HepG2 (cell line): ENCODE results near the gene IL21R. TPM values are rescaled to one million over a fixed set of nuclear protein-coding genes. Genes with fewer than 3 reads are reported as not detected.

ENCODE experiments used
- ATAC-seq: fragments of 200-7000 bp; cut with Tn5 transposase; 3 replicates; pipeline ENCODE4 v1.9.1; 2020; ENCODE audit warnings: mild to moderate bottlenecking, moderate library complexity
- BruUV-seq: library from RNA; stranded (reverse); fragments of 400-500 nt; replicated peaks from 2 replicates; lab custom pipeline; 2021; lab: Mats Ljungman, UMichigan
- CTCF ChIA-PET: fragments of 300-600 bp; formaldehyde crosslinking; extraction: SDS; loops from one replicate; lab custom pipeline; 2021; ENCODE audit warnings: low total read pairs, inconsistent platforms, low intra/inter-chr PET ratio; lab: Yijun Ruan, JAX
- POLR2A ChIA-PET: fragments of 350-600 bp; sonication (Branson Sonifier 250); formaldehyde crosslinking; loops from one replicate; lab custom pipeline; 2020; ENCODE audit warnings: antibody characterized with exemption, inconsistent platforms; lab: Yijun Ruan, JAX
- DNase-seq: peaks from one replicate; pipeline ENCODE4 v3.0.0-alpha.2; 2015; ENCODE audit warnings: low spot score
- FAIRE-seq: peaks from 3 replicates; lab custom pipeline; 2011; peaks lifted over from hg19 to GRCh38; lab: Jason Lieb, UNC
- H2AFZ ChIP-seq: one replicate; pipeline ENCODE4 v1.6.1; 2011; ENCODE audit warnings: low read length, inconsistent platforms
- H3K27ac ChIP-seq: fragments of 300-600 bp; 3 replicates; pipeline ENCODE4 v1.8.0; 2011; ENCODE audit warnings: mixed run types, mild to moderate bottlenecking, mixed read lengths, low read length, inconsistent platforms; ENCODE audit not compliant: insufficient read depth; ENCODE audit errors: extremely low read length
- H3K27me3 ChIP-seq, 2 experiments: fragments of 200-600 bp in 1 of 2; 2 replicates in 1 of 2; 3 replicates in 1 of 2; pipeline versions ENCODE4 v1.6.0 to v1.8.0; 2011; ENCODE audit warnings: low read length in 2 of 2, mild to moderate bottlenecking in 2 of 2, moderate library complexity in 2 of 2, inconsistent platforms in 1 of 2; ENCODE audit not compliant: insufficient read depth in 2 of 2, control insufficient read depth in 1 of 2
- H3K36me3 ChIP-seq, 2 experiments: fragments of 200-600 bp in 1 of 2; replicated peaks in 1 of 2; 2 replicates in 1 of 2; 3 replicates in 1 of 2; pipeline versions ENCODE4 v1.5.1 to v1.8.0; 2011; ENCODE audit warnings: low read length in 2 of 2, inconsistent platforms in 1 of 2; ENCODE audit not compliant: insufficient read depth in 2 of 2, control insufficient read depth in 1 of 2
- H3K4me1 ChIP-seq: 2 replicates; pipeline ENCODE4 v1.5.1; 2012; ENCODE audit warnings: low read length, inconsistent platforms; ENCODE audit not compliant: insufficient read depth
- H3K4me2 ChIP-seq: 2 replicates; pipeline ENCODE4 v1.6.0; 2011; ENCODE audit warnings: low read depth, low read length, inconsistent platforms
- H3K4me3 ChIP-seq, 3 experiments: fragments of 200-600 bp in 1 of 3; sonication (generic), shearing (Covaris generic) in 1 of 3; replicated peaks in 1 of 3; 2 replicates each; pipeline ENCODE4 v1.5.1; 2011 to 2016; ENCODE audit warnings: low read length in 3 of 3, inconsistent platforms in 2 of 3, low read depth in 2 of 3, mild to moderate bottlenecking in 2 of 3, control low read depth in 1 of 3, mixed read lengths in 1 of 3; ENCODE audit not compliant: insufficient read depth in 1 of 3
- H3K79me2 ChIP-seq: one replicate; pipeline ENCODE4 v1.6.1; 2011; ENCODE audit warnings: low read length, inconsistent platforms; ENCODE audit not compliant: insufficient read depth
- H3K9ac ChIP-seq: 2 replicates; pipeline ENCODE4 v1.6.0; 2011; ENCODE audit warnings: mild to moderate bottlenecking, low read depth, low read length, inconsistent platforms; ENCODE audit not compliant: insufficient read depth
- H3K9me3 ChIP-seq: 2 replicates; pipeline ENCODE4 v1.5.1; 2012; ENCODE audit warnings: mild to moderate bottlenecking, low read length
- H4K20me1 ChIP-seq: 2 replicates; pipeline ENCODE4 v1.6.0; 2011; ENCODE audit warnings: inconsistent platforms, mild to moderate bottlenecking, low read length, moderate library complexity; ENCODE audit not compliant: insufficient read depth
- AGO2 ChIP-seq: fragments of 200-400 bp; formaldehyde crosslinking; optimal IDR thresholded peaks from 2 replicates; pipeline ENCODE3; 2017; ENCODE audit warnings: mild to moderate bottlenecking, low read depth, low read length, moderate library complexity
- SP5 ChIP-seq: IDR thresholded peaks from 2 replicates; pipeline ENCODE4 v1.6.1; 2016; ENCODE audit warnings: low read depth, borderline replicate concordance
- ZNF431 ChIP-seq: sonication (generic); formaldehyde crosslinking; IDR thresholded peaks from 2 replicates; pipeline ENCODE4 v1.9.0; 2022; ENCODE audit warnings: missing genetic modification reagents, low read depth, mild to moderate bottlenecking, borderline replicate concordance
- WGBS: methylation state at CpG from one replicate; pipeline ENCODE4 v1.1.6; 2017; ENCODE audit warnings: low lambda C conversion rate; 5-methylcytosine and 5-hydroxymethylcytosine counted together
- in situ Hi-C: cut with HindIII; loops from 2 replicates; pipeline ENCODE4 v1.10.0; 2017; ENCODE audit warnings: low pct_unique_long_range_greater_than_20kb; ENCODE audit not compliant: extremely low pct_ligation_motif_present
- intact Hi-C: fragments of 100-400 bp; cut with micrococcal nuclease; formaldehyde crosslinking; loops from one replicate; pipeline ENCODE4 v1.10.0; 2022; ENCODE audit not compliant: unreplicated experiment
- polyA plus RNA-seq, 8 experiments: library from polyadenylated mRNA; depleted of rRNA in 3 of 8; stranded (reverse) in 7 of 8; unstranded in 1 of 8; fragments of >200 nt; fragmentation: Illumina TruSeq in 4 of 8; extraction: Trizol in 4 of 8; gene quantifications; 2 replicates each; pipeline versions ENCODE4 v1.2.1 to v1.2.3, GENCODE V29; 2011 to 2016; ENCODE audit warnings: low read depth in 4 of 8, missing spikeins in 1 of 8, mixed read lengths in 1 of 8; ENCODE audit not compliant: insufficient read depth in 1 of 8
- total RNA-seq, 5 experiments: library from RNA; depleted of rRNA; stranded (reverse); fragments of >200 nt; fragmentation: Illumina TruSeq; extraction: Trizol; gene quantifications; 2 replicates each; pipeline ENCODE4 v1.2.3, GENCODE V29; 2016; ENCODE audit warnings: low read depth in 1 of 5
- TF ChIP-seq, protein P1 (sequence below): sonication (generic); formaldehyde crosslinking; IDR thresholded peaks from 2 replicates; pipeline ENCODE4 v1.5.1; 2020; ENCODE audit warnings: mild to moderate bottlenecking, missing genetic modification reagents, moderate library complexity
- TF ChIP-seq, protein P2 (sequence below): sonication (generic); formaldehyde crosslinking; IDR thresholded peaks from 2 replicates; pipeline ENCODE4 v1.5.1; 2020; ENCODE audit warnings: missing genetic modification reagents, mild to moderate bottlenecking, borderline replicate concordance
- TF ChIP-seq, protein P3 (sequence below): sonication (generic); IDR thresholded peaks from 2 replicates; pipeline ENCODE4 v1.6.1; 2016; ENCODE audit warnings: low read depth, borderline replicate concordance
- TF ChIP-seq, protein P4 (sequence below): sonication (generic); formaldehyde crosslinking; IDR thresholded peaks from 2 replicates; pipeline ENCODE4 v1.4.0; 2020; ENCODE audit warnings: missing genetic modification reagents

The IL21R gene
- total and polyA plus RNA-seq, 2 of the 13 experiments (the other 11 are each of a cell fraction or from before 2014, with no cell fraction given), result 0.49 to 0.64 TPM

DNA sequence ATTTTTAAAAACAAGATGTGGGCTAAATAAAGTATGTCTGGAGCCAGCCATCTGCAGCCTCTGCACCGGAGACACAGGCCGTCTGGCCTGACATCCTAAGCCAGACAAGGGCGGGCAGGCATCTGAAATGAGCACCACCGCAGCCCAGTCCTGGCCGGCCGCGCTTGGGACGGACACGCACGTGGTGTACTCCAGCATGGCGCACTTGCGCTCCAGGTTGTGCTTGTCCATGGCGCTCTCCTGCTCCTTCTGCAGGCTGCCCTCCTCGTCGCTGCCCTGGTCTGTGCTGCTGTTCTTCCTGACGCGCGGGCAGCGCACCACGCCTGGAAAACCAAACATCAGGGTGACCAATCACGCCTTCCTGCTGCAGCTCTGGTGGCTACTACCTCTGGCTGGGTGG is 87.4 kb downstream of the IL21R start:
- Histone ChIP-seq H3K27ac (no peak overlapping the region), H2AFZ (no peak overlapping the region), H3K27me3 (no peaks in the 10 kb centered on the region), H3K36me3 (peaks cover 56 to 89% of the 10 kb centered on the region in 2 experiments), H3K9me3 (no peaks in the 10 kb centered on the region), H3K4me3 (no peak overlapping the region), H3K4me2 (no peak overlapping the region), H3K4me1 (no peaks in the 10 kb centered on the region), H3K9ac (no peak overlapping the region), H4K20me1 (no peaks in the 10 kb centered on the region; the same call in 1 of the 2 replicates), H3K79me2 (no peaks in the 10 kb centered on the region)
- no peak for DNase-seq
- 98% methylated on average over 15 of the region's 21 CpGs for WGBS
- no peak for ATAC-seq
- BruUV-seq, result no TSS peak
- in situ Hi-C loops, result no loop called here
- TF ChIP-seq AGO2 (peak; percentile 35), ZNF431 (CRISPR knock-in tag) (no peak), SP5 (CRISPR knock-in tag) (no peak)
- TF ChIP-seq, protein P1, sequence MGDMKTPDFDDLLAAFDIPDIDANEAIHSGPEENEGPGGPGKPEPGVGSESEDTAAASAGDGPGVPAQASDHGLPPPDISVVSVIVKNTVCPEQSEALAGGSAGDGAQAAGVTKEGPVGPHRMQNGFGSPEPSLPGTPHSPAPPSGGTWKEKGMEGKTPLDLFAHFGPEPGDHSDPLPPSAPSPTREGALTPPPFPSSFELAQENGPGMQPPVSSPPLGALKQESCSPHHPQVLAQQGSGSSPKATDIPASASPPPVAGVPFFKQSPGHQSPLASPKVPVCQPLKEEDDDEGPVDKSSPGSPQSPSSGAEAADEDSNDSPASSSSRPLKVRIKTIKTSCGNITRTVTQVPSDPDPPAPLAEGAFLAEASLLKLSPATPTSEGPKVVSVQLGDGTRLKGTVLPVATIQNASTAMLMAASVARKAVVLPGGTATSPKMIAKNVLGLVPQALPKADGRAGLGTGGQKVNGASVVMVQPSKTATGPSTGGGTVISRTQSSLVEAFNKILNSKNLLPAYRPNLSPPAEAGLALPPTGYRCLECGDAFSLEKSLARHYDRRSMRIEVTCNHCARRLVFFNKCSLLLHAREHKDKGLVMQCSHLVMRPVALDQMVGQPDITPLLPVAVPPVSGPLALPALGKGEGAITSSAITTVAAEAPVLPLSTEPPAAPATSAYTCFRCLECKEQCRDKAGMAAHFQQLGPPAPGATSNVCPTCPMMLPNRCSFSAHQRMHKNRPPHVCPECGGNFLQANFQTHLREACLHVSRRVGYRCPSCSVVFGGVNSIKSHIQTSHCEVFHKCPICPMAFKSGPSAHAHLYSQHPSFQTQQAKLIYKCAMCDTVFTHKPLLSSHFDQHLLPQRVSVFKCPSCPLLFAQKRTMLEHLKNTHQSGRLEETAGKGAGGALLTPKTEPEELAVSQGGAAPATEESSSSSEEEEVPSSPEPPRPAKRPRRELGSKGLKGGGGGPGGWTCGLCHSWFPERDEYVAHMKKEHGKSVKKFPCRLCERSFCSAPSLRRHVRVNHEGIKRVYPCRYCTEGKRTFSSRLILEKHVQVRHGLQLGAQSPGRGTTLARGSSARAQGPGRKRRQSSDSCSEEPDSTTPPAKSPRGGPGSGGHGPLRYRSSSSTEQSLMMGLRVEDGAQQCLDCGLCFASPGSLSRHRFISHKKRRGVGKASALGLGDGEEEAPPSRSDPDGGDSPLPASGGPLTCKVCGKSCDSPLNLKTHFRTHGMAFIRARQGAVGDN (CRISPR knock-in tag), result peak; percentile 8; the same call in 1 of the 2 replicates
- TF ChIP-seq, protein P2, sequence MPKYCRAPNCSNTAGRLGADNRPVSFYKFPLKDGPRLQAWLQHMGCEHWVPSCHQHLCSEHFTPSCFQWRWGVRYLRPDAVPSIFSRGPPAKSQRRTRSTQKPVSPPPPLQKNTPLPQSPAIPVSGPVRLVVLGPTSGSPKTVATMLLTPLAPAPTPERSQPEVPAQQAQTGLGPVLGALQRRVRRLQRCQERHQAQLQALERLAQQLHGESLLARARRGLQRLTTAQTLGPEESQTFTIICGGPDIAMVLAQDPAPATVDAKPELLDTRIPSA, result no peak
- TF ChIP-seq, protein P3, sequence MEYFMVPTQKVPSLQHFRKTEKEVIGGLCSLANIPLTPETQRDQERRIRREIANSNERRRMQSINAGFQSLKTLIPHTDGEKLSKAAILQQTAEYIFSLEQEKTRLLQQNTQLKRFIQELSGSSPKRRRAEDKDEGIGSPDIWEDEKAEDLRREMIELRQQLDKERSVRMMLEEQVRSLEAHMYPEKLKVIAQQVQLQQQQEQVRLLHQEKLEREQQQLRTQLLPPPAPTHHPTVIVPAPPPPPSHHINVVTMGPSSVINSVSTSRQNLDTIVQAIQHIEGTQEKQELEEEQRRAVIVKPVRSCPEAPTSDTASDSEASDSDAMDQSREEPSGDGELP, result no peak
- TF ChIP-seq, protein P4, sequence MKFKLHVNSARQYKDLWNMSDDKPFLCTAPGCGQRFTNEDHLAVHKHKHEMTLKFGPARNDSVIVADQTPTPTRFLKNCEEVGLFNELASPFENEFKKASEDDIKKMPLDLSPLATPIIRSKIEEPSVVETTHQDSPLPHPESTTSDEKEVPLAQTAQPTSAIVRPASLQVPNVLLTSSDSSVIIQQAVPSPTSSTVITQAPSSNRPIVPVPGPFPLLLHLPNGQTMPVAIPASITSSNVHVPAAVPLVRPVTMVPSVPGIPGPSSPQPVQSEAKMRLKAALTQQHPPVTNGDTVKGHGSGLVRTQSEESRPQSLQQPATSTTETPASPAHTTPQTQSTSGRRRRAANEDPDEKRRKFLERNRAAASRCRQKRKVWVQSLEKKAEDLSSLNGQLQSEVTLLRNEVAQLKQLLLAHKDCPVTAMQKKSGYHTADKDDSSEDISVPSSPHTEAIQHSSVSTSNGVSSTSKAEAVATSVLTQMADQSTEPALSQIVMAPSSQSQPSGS (CRISPR knock-in tag), result no peak
- ChIA-PET CTCF (no interaction called here), POLR2A (no interaction called here)
- no peak for FAIRE-seq
- intact Hi-C loops, result no loop called here
